ENCODE results near the gene OPRL1.

DNA sequence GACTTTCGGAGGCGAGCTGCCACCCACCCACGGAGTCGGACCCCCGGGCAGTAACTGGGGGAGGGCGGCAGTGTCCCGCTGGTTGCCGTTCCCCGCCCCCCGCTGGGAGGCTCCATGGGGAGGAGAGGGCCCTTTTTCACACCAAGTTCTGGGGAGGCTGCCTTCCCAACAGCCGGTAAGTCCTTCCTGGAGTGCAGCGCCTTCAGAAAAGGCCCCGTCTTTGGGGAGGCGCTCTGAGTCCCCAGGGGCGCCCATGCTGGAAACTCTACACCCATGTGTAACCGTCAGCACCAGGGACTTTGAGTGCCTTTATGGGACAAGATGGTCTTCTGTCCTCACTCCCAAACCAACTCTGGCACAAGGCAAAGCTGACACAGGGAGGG, 30.0 kb upstream of the OPRL1 start:
- TF ChIP-seq, protein P1, sequence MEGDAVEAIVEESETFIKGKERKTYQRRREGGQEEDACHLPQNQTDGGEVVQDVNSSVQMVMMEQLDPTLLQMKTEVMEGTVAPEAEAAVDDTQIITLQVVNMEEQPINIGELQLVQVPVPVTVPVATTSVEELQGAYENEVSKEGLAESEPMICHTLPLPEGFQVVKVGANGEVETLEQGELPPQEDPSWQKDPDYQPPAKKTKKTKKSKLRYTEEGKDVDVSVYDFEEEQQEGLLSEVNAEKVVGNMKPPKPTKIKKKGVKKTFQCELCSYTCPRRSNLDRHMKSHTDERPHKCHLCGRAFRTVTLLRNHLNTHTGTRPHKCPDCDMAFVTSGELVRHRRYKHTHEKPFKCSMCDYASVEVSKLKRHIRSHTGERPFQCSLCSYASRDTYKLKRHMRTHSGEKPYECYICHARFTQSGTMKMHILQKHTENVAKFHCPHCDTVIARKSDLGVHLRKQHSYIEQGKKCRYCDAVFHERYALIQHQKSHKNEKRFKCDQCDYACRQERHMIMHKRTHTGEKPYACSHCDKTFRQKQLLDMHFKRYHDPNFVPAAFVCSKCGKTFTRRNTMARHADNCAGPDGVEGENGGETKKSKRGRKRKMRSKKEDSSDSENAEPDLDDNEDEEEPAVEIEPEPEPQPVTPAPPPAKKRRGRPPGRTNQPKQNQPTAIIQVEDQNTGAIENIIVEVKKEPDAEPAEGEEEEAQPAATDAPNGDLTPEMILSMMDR (IDR thresholded peaks at IDR 0.05; ENCODE audit: insufficient read depth, low read length, poor library complexity, severe bottlenecking): no peak
- TF ChIP-seq EZH2phosphoT487 (conservative IDR thresholded peaks at IDR 0.05; ENCODE audit: low read length): no peak
